Stomach (tissue), 9 donors: ENCODE results near the gene JMJD4. TPM values are rescaled to one million over a fixed set of nuclear protein-coding genes. Genes with fewer than 3 reads are reported as not detected.
"Not testable (repeated sequence)": the region's sequence is repeated elsewhere in the genome, so short reads cannot be mapped to it uniquely, and the experiment has no call there.

Experiments
- DNase-seq, 2 donors: peaks; one replicate each; pipeline versions ENCODE4 v3.0.0 to v3.0.0-alpha.2; 2013 to 2019
- H3K27ac ChIP-seq, 5 donors: fragments of 200-600 bp in 4 of 5; sonication (generic) in 4 of 5; one replicate each; pipeline ENCODE4 v1.5.1; 2013 to 2019; ENCODE audit warnings: mild to moderate bottlenecking in 1 of 5, moderate library complexity in 1 of 5
- H3K27me3 ChIP-seq, 3 donors: fragments of 200-600 bp; sonication (generic); one replicate each; pipeline ENCODE4 v1.5.1; 2017 to 2019; ENCODE audit warnings: mixed run types in 1 of 3
- H3K36me3 ChIP-seq, 4 donors: fragments of 200-600 bp; sonication (generic); 1 replicate in 3 of 4; 2 replicates in 1 of 4; pipeline ENCODE4 v1.5.1; 2016 to 2019
- H3K4me1 ChIP-seq, 4 donors: fragments of 200-600 bp; sonication (generic); one replicate each; pipeline ENCODE4 v1.5.1; 2016 to 2019
- H3K4me3 ChIP-seq, 4 donors: fragments of 200-600 bp; sonication (generic) in 3 of 4; one replicate each; pipeline ENCODE4 v1.5.1; 2016 to 2019; ENCODE audit warnings: mild to moderate bottlenecking in 1 of 4
- H3K9me3 ChIP-seq, 4 donors: fragments of 200-600 bp; sonication (generic); one replicate each; pipeline ENCODE4 v1.5.1; 2016 to 2019
- EP300 ChIP-seq: sonication (generic); formaldehyde crosslinking; IDR thresholded peaks from one replicate; pipeline ENCODE4 v1.6.1; 2017; ENCODE audit warnings: antibody characterized with exemption
- POLR2A ChIP-seq, 4 donors: fragments of 450-650 bp; IDR thresholded peaks; one replicate each; pipeline ENCODE4 v1.6.1; 2016; ENCODE audit warnings: antibody characterized with exemption in 4 of 4, control low read depth in 2 of 4, mild to moderate bottlenecking in 1 of 4, moderate library complexity in 1 of 4
- POLR2AphosphoS5 ChIP-seq, 3 donors: sonication (generic); formaldehyde crosslinking; IDR thresholded peaks; one replicate each; pipeline ENCODE4 v1.6.1; 2016; ENCODE audit warnings: antibody characterized with exemption in 3 of 3
- WGBS, 5 donors: extraction: QIAGEN DNeasy Blood & Tissue Kit in 3 of 5; methylation state at CpG; one replicate each; pipeline versions ENCODE4 v1.1.5 to v1.1.7; 2013 to 2018; 5-methylcytosine and 5-hydroxymethylcytosine counted together
- intact Hi-C: fragments of 100-400 bp; cut with DNase I; formaldehyde crosslinking; loops from one replicate; pipeline ENCODE4 v1.15.1; 2023; ENCODE audit warnings: low total_unique reads
- polyA plus RNA-seq, 3 donors: library from polyadenylated mRNA; stranded (reverse); fragments of 200-250 nt; gene quantifications; one replicate each; pipeline ENCODE4 v1.2.3, GENCODE V29; 2013
- total RNA-seq, 5 donors: library from RNA; depleted of rRNA; stranded (reverse); fragments of >200 nt; gene quantifications; one replicate each; pipeline versions ENCODE4 v1.1.0 to v1.2.3, GENCODE V29; 2014 to 2016
- TF ChIP-seq, protein P1 (sequence below), 7 experiments: fragments of 450-650 bp in 4 of 7; fragments of 200-600 bp in 3 of 7; sonication (generic) in 3 of 7; IDR thresholded peaks; one replicate each; pipeline ENCODE4 v1.5.1; 2016 to 2019; ENCODE audit warnings: antibody characterized with exemption in 7 of 7, control low read depth in 2 of 7, mild to moderate bottlenecking in 1 of 7
- donor health status: healthy with polysubstance abuse.
- donor health status: Bipolar disorder and iron deficiency.
- donor health status: healthy.

Gene JMJD4
- total and polyA plus RNA-seq, 8 donors, result 2.3 to 26.8 (median 11.3) TPM

DNA sequence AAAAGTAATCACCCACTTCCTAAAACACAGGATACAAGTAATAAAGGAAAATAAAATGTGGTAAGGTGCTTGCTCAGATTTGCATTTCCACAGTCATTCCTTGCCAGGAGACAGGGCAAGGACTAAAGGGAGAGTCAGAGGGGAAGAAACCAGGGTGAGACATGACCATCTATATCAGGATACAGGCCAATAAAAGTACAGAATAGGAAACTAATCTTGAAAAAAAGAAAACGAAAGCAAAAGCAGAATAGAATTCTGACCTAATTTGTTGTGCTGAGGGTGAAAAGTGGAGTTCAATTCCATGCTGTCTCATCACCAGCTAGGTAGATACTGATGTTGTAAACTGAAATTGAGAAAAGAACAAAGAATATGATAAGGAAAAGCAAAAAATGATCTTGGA lies 27.3 kb downstream of the JMJD4 start:
- intact Hi-C loops, result no loop called here
- Histone ChIP-seq H3K27me3 (no peaks in the 10 kb centered on the region), H3K36me3 (no peaks in the 10 kb centered on the region), H3K4me3 (no peak overlapping the region), H3K9me3 (peaks cover 4 to 74% (median 41%) of the 10 kb centered on the region in 4 donors), H3K27ac (no peak overlapping the region), H3K4me1 (no peaks in the 10 kb centered on the region)
- TF ChIP-seq, protein P1, sequence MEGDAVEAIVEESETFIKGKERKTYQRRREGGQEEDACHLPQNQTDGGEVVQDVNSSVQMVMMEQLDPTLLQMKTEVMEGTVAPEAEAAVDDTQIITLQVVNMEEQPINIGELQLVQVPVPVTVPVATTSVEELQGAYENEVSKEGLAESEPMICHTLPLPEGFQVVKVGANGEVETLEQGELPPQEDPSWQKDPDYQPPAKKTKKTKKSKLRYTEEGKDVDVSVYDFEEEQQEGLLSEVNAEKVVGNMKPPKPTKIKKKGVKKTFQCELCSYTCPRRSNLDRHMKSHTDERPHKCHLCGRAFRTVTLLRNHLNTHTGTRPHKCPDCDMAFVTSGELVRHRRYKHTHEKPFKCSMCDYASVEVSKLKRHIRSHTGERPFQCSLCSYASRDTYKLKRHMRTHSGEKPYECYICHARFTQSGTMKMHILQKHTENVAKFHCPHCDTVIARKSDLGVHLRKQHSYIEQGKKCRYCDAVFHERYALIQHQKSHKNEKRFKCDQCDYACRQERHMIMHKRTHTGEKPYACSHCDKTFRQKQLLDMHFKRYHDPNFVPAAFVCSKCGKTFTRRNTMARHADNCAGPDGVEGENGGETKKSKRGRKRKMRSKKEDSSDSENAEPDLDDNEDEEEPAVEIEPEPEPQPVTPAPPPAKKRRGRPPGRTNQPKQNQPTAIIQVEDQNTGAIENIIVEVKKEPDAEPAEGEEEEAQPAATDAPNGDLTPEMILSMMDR (IDR thresholded peaks at IDR 0.05), result no peak
- no peak for TF ChIP-seq POLR2A (IDR thresholded peaks at IDR 0.05)
- no peak for TF ChIP-seq POLR2AphosphoS5 (IDR thresholded peaks at IDR 0.05)
- TF ChIP-seq EP300, result no peak
- WGBS, 5 donors, result 61 to 74% (median 64%) methylated on average over 1 of the region's 1 CpG
- no peak for DNase-seq

DNA sequence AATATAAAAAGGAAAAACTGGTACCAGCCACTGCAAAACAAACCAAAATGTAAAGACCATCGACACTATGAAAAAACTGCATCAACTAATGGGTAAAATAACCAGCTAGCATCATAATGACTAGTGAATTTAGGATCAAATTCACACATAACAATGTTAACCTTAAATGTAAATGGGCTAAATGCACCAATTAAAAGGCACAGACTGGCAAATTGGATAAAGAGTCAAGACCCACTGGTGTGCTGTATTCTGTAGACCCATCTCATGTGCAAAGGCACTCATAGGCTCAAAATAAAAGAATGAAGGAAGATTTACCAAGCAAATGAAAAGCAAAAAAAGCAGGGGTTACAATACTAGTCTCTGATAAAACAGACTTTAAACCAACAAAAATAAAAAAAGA lies 33.5 kb downstream of the JMJD4 start:
- H3K36me3 ChIP-seq, H3K27me3 ChIP-seq, DNase-seq, intact Hi-C loops, H3K27ac ChIP-seq, H3K4me1 ChIP-seq, H3K4me3 ChIP-seq: not testable (repeated sequence)
- peaks cover 11 to 48% (median 46%) of the 10 kb centered on the region in 4 donors for H3K9me3 ChIP-seq
- 67 to 94% (median 82%) methylated on average over 1 of the region's 1 CpG for WGBS, 5 donors

DNA sequence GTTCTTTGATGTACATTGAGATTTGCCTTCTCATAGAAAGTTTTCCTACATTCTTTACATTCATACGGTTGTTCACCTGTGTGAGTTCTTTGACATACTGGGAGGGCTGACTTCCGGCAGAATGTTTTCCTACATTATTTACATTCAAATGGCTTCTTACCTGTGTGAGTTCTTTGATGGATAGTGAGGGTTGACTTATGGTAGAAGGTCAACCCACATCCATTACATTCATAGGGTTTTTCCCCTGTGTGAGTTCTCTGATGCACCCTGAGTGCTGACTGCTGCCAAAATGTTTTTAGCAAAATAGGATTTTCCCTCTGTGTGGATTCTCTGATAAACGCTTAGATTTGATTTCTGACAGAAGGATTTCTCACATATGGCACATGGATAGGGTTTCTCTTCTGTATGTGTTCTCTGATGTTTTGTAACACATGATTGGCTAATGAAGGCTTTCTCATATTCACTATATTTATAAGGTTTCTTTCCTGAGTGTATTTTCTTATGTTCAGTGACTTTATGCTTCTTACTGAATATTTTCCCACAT lies 37.7 kb downstream of the JMJD4 start:
- no peak for TF ChIP-seq POLR2A (IDR thresholded peaks at IDR 0.05)
- TF ChIP-seq EP300, result no peak
- TF ChIP-seq POLR2AphosphoS5 (IDR thresholded peaks at IDR 0.05), result no peak
- TF ChIP-seq, protein P1 (IDR thresholded peaks at IDR 0.05), result no peak
- 78 to 83% (median 82%) methylated on average over 3 of the region's 3 CpGs for WGBS, 5 donors
- H3K9me3 ChIP-seq, result peaks cover 10 to 50% (median 30%) of the 10 kb centered on the region in 4 donors
- intact Hi-C loops, result no loop called here
- H3K36me3 ChIP-seq, result no peaks in the 10 kb centered on the region
- H3K4me1 ChIP-seq, result no peaks in the 10 kb centered on the region
- no peaks in the 10 kb centered on the region for H3K27me3 ChIP-seq
- H3K27ac ChIP-seq, result no peak overlapping the region
- no peak for DNase-seq
- no peak overlapping the region for H3K4me3 ChIP-seq

DNA sequence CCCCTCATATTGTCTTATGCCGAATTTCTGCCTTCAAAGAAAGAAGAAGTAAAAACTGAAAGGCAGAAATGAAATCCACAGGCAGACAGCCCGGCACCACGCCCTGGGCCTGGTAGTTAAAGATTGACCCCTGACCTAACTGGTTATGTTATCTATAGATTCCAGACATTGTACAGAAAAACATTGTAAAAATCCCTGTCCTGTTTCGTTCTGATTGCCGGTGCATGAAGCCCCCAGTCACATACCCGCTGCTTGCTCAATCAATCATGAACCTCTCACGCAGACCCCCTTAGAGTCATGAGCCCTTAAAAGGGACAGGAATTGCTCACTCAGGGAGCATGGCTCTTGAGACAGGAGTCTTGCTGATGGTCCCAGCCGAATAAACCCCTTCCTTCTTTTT lies 49.3 kb downstream of the JMJD4 start:
- Histone ChIP-seq H3K4me1 (no peaks in the 10 kb centered on the region), H3K9me3 (peaks cover 2 to 95% (median 75%) of the 10 kb centered on the region in 4 donors), H3K27ac (no peak overlapping the region), H3K36me3 (no peaks in the 10 kb centered on the region), H3K4me3 (no peak overlapping the region), H3K27me3 (no peaks in the 10 kb centered on the region)
- TF ChIP-seq EP300 (no peak), POLR2AphosphoS5 (IDR thresholded peaks at IDR 0.05) (no peak), POLR2A (IDR thresholded peaks at IDR 0.05) (no peak)
- TF ChIP-seq, protein P1 (IDR thresholded peaks at IDR 0.05), result no peak
- intact Hi-C loops, result no loop called here
- DNase-seq, result no peak
- 74 to 80% (median 77%) methylated on average over 8 of the region's 8 CpGs for WGBS, 5 donors

Other genes starting within 250 kb of the JMJD4 start
- gene ZNF678, start 171.7 kb downstream of the JMJD4 start, total RNA-seq, result 10 to 100 TPM in 3 of 5 donors, 1 to 10 TPM in 2; 4.7 to 34.1 (median 10.3) TPM
- gene ZNF678, start 171.7 kb downstream of the JMJD4 start, polyA plus RNA-seq, result 1 to 10 TPM in 2 of 3 donors, under 1 TPM in 1; 0.65 to 2.4 (median 2.2) TPM
- 100 to 1,000 TPM in 1 of 5 donors, 10 to 100 TPM in 4; 24.8 to 117 (median 73.0) TPM for gene SNAP47, start 133 bp upstream of the JMJD4 start, total RNA-seq
- gene SNAP47, start 133 bp upstream of the JMJD4 start, polyA plus RNA-seq, result 10 to 100 TPM; 13.7 to 20.8 (median 16.9) TPM
- gene PRSS38, start 80.4 kb upstream of the JMJD4 start, total RNA-seq, result not detected
- gene PRSS38, start 80.4 kb upstream of the JMJD4 start, polyA plus RNA-seq, result not detected
- 10 to 100 TPM in 1 of 5 donors, 1 to 10 TPM in 4; 1.7 to 22.2 (median 4.3) TPM for gene WNT9A, start 212.6 kb upstream of the JMJD4 start, total RNA-seq
- gene WNT9A, start 212.6 kb upstream of the JMJD4 start, polyA plus RNA-seq, result 1 to 10 TPM; 1.1 to 2.0 (median 1.1) TPM